ENCODE measurements around the gene PLCL1.

The PLCL1 gene

DNA sequence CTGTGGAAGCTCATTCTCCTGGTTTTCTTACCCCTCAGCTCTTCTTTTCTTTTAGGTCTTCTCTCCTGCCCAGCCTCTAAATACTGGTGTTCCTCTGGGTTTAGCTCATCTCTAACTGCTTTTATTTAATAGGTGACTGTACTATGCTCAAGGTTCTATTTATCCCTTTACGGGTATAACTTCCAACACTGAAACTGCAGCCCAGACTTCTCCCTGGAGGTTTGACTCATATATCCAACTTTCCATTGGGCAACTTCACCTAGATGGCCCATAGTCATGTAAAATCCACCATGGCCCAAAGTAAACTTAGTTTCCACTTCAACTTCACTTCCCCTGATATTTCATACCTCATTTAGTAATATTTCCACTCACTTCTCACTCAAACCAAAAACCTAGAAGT lies 273.1 kb downstream of the PLCL1 start:
- no peak for DNase-seq

DNA sequence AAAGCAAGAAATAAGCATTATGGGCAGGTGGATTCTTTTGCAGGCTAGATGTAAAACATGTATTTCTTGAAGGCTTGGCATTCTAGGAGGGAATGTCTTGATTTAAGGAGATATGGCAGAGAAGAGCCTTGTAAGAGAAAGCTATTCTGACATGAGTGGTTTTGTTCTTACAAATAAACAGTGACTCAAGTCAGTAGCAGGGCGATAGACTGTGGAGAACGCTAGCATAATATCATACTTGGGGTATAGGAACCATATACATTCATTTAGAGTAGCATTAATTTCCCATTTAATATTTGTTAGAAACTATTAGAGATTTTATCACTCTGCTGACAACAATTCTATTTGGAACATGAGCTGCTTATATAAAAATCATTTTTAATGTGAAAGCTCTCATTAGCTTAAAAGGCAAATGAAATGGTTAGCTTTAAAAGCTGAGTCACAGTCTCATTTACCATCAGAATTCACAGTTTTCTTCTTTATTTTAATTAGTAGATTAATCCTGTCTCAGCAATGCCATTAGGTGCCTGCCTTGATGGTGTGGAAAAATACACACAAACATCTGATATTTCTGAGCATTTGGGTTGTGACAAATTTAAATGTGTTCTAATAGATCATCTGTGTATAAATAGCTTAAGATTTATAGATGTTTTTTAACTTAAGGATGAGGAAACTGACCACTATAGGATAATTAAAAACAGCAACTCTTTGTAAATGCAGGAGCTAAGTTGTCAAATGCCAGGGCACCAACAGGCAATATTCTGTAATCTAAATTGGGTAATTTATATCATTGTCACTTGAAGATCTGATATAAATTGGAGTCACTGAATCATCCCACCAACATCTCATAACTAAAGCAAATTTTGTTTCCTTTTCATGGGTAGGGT lies 276.7 kb downstream of the PLCL1 start:
- DNase-seq, result no peak

DNA sequence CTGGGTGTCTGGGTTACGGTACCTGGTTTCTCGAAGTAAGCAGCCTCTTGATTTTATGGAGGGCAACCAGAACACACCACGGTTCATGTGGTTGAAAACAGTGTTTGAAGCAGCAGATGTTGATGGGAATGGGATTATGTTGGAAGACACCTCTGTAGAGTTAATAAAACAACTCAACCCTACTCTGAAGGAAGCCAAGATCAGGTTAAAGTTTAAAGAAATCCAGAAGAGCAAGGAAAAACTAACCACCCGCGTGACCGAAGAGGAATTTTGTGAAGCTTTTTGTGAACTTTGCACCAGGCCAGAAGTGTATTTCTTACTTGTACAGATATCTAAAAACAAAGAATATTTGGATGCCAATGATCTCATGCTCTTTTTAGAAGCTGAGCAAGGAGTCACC lies 279.8 kb downstream of the PLCL1 start:
- no peak for DNase-seq

DNA sequence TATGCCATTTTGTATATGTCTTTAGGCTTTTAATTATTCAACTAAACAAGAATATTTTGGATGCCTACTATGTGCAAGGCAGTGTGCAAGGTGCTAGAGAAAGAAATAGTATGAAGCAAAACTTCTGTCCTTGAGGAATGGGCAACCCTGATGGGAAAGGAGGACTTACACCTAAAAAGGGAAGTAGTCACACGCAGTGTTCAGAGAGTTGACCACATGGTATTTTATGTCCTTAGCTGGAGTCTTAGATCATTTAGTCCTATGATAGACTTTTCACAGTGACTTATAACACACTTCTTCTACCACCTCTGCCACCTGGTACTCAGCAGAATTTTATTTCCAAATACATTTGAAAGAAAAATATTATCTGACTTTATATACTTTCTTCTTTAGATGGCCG lies 291.6 kb downstream of the PLCL1 start:
- no peak for DNase-seq

- DNase-seq, result no peak
Observed at GRCh38 chr2:198096965-198097364, 292.6 kb downstream of the PLCL1 start.

- DNase-seq, result no peak
Observed at GRCh38 chr2:198097630-198098029, 293.2 kb downstream of the PLCL1 start.

DNA sequence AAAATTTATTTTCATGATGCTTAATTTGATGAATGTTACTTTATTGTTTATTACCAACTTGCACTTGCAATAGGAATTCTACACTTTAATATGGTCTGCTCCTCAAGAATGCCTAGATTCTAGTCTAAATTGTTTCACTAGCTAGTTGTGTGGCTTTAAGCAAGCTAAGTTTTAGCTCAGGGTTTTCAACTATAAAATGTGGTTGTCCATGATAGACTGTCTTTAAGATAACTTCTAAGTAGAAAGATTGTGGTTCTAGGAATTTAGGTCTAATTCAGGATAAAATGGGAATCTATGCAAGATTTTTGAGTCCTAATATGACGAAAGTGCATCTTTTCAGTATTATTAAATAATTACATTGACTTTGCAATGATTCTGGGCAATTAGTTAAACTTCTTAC lies 294.0 kb downstream of the PLCL1 start:
- no peak for DNase-seq

DNA sequence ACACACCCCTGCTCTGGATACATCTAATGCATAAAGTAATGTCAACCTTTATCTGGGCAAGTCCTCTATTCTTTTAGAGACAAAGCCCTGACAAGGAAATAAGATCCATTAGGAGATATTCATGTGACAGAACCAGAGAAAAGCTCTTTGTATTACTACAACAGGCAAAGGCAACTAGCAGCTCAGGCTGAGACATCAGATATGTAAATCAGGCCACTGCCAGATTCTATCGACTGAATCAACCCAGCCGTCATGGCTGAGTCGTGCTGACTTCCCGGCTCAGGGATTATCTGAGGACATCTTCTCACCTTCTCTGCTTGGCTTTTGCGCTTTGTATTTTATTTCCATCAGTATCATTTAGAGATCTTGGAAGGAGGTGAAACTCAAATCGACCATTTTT lies 294.5 kb downstream of the PLCL1 start:
- no peak for DNase-seq

DNA sequence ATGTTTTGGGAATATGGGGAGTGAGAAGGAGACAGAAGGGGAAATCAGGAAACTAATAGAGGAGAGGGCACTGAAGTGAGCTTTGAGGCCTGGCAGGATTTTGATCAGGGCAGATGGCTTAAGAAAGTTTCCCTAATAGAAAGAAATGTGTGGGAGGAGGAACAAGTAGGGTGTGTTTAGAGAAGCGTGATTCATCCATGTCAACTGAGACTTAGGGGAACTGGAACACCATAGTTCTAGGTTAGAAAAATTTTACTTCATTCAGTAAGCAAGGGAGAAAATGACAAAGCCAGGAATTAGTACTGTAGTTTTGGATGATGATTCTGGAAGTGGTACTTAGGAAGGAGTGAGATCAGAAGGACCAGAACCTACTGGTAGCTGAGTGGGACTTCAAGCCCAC lies 296.0 kb downstream of the PLCL1 start:
- no peak for DNase-seq

- DNase-seq, result no peak
Observed at GRCh38 chr2:198101688-198102087, 297.3 kb downstream of the PLCL1 start.

- DNase-seq, result no peak
Observed at GRCh38 chr2:198102120-198102519, 297.7 kb downstream of the PLCL1 start.

DNA sequence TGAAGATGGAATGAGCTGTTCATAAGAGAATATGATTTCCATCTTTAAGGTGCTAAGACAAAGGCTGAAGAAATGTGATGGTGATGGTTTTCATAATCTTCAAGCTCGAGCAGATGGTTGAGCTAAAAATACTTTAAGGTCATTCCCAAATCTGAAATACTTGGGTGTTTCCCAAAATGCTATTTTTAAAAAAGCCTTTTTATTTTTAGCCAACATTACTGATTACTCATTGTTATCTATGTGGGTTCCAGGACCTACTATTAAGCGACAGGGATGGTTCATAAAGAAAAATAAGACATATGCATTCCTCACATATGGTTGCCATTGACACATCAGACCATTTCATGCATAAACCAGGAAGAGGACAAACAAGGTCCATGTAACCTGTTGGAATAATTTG lies 298.5 kb downstream of the PLCL1 start:
- no peak for DNase-seq

DNA sequence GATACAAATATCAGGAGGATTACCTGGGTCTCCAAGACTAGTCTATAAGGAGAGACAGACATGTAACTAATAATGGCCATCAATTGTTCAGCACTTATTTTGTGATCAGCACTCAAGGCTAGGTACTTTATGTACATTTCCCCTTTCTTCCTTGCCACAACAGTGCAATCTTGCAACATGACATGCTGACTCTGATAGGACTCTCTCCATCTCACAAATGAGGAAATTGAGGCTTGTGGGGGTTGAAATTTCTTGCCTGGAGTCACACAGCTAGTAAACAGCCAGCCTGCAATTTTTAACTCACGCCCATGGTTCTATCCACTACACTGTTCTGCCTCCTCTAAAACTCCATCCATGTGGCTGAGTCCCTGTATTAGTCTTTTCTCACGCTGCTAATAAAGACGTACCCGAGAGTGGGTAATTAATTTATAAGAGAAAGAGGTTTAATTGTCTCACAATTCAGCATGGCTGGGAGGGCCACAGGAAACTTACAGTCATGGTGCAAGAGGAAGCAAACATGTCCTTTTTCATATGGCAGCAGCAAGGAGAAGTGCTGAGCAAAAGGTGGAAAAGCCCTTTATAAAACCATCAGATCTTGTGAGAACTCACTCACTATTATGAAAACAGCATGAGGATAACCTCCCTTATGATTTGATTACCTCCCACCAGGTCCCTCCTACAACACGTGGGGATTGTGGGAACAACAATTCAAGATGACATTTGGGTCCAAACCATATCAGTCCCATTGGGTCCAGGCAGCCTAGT lies 302.4 kb downstream of the PLCL1 start:
- no peak for DNase-seq

DNA sequence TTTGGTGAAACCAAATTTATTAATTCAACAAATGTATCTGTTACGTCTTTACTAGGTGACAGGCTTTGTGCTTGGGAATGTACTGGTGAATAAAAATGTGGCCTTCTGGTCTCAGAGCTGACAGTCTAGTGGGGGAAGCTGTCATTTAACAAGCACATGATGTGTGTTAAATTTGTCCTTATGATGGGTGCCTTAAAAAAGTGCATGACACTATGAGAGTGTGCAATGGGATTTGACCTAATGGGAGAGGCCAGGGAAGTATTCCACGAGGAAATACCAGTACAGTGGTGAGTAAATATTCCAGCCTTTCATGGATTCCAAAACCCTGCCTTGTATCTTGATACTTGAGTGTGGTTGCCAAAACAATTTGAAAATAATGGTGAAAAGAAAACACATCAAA lies 308.9 kb downstream of the PLCL1 start:
- no peak for DNase-seq

DNA sequence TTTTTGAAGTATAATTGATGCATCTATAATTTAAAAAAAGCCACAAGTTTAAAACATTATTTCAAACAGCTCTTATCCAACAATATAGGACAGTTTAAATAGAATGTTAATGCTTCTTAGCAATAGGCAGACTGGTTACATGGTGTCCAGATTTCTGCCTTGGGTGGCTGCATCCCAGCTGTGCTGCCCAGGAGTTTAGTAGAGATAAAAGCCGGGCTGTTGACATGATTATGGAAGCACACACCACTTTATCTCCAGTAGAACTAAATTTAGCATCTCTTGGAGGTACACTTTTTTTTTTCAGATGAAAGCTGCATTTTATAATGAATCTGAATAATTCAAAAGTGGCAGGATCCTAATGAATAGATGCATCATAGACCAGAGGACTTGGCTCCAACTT lies 309.7 kb downstream of the PLCL1 start:
- no peak for DNase-seq

DNA sequence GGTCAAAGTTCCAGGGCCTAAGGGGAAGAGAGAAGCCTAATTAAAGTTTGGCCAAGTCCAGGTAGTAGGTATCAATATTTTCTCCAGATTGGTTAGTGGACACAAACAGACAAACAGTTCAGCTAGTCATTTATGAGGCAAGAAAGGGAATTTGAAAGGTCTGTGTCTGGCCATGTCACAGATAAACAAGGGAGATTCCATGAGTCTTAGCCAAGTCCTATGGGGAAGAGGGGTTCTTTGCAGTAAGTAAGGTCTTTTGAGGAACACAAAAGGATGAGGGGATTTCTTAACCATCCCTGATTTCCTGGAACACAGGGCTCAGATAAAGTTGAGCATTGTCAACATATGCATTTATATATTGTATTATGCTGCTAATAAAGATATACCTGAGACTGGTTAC lies 310.8 kb downstream of the PLCL1 start:
- no peak for DNase-seq

DNA sequence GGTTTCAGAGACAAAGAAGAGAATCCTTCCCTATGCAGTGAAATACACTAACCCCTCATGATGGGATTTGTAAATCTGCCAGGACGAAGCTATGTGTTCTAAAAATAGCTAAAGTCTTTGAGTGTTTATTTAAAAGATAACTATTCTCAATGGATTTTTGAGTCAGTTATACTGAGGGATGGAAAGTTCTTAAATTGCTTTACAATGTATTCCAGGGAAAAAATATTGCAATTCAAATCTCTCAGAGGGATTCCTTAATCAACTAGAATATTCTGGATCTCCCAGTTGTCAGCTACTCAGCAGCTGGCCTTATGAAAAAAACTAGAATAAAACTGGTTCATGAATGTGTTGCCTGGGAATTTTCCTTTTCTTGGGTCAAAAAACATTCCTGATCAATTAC lies 312.4 kb downstream of the PLCL1 start:
- no peak for DNase-seq

GRCh38 chr2:198117406-198118041 lies 313.1 kb downstream of the PLCL1 start:
- DNase-seq, result no peak

GRCh38 chr2:198127627-198128026 lies 323.2 kb downstream of the PLCL1 start:
- DNase-seq, result peak; percentile 33

DNA sequence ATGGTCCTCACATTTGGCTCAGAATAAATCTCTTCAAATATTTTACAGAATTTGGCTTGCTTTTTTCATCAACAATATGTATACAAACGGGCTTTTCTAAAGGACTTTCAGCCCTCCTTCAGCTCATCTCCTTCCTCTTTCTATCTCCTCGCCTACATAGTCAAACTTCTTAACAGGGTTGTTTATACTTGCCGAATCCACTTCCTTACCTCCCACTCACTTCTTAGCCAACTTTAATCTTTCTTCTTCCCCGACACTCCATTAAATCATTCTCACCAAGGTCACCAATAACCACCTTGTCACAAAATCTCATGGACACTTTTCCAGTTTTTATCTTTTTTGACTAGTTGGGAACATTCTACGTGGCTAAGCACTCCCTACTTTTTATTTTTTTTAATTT lies 325.2 kb downstream of the PLCL1 start:
- DNase-seq, result no peak

DNA sequence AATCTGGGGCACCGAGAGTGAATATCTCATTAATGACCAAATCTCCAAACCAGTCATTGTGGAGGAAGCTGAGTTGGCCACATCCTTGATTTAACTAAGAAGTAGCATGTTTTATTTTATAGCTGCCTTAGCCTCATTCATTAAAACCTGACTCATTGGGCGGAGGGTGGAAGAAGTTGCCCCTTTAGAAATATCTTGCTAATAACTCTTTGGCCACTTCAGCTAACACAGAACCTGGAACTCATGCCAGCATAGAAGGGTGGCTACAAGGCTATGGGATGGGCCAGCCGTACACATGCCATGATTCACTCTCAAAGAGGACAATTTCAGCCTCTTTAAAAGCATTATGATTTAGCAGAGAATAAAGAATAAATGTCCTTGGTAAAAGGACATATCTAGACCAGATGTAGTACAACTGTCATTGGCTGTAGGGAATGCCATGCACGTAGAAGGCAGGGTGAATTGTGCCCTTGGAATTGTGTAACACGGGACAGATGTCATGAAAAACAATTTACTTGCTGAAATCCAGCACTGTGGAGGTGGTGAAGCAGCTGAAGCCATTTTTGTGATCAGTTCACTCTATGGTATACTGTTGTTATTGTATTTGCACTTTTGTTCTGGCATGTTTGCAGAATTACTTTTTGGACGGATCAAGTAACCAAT lies 330.0 kb downstream of the PLCL1 start:
- DNase-seq, result no peak

- DNase-seq, result no peak
Observed at GRCh38 chr2:198135481-198135934, 331.1 kb downstream of the PLCL1 start.

GRCh38 chr2:198136142-198136541 lies 331.7 kb downstream of the PLCL1 start:
- DNase-seq, result no peak

Data from activated CD4-positive, CD25-positive, alpha-beta regulatory T cell treated with anti-CD3 and anti-CD28 coated beads, Interleukin-2, amount 50 U/mL, for 72 hours (primary cell).